Parathyroid adenoma (tissue), 2 donors: ENCODE results near the gene USP30.

Experiments
- H2AFZ ChIP-seq: fragments of 300-600 bp; sonication (generic); one replicate; pipeline ENCODE4 v1.7.0; 2017; ENCODE audit warnings: antibody characterized with exemption, mild to moderate bottlenecking
- H3K27ac ChIP-seq: fragments of 300-600 bp; sonication (generic); one replicate; pipeline ENCODE4 v1.7.0; 2017
- H3K27me3 ChIP-seq: fragments of 300-600 bp; sonication (generic); one replicate; pipeline ENCODE4 v1.7.0; 2017; ENCODE audit warnings: low read length; ENCODE audit not compliant: control insufficient read depth, insufficient read depth
- H3K36me3 ChIP-seq: fragments of 300-600 bp; sonication (generic); one replicate; pipeline ENCODE4 v1.7.0; 2017; ENCODE audit warnings: low read length; ENCODE audit not compliant: control insufficient read depth, insufficient read depth
- H3K4me1 ChIP-seq: fragments of 300-600 bp; sonication (generic); one replicate; pipeline ENCODE4 v1.7.0; 2017; ENCODE audit warnings: control low read depth
- H3K4me2 ChIP-seq: fragments of 300-600 bp; sonication (generic); one replicate; pipeline ENCODE4 v1.7.0; 2017; ENCODE audit warnings: low read length
- H3K4me3 ChIP-seq: fragments of 300-600 bp; sonication (generic); one replicate; pipeline ENCODE4 v1.7.0; 2017; ENCODE audit warnings: low read depth, low read length
- H3K79me2 ChIP-seq: fragments of 300-600 bp; sonication (generic); one replicate; pipeline ENCODE4 v1.7.0; 2017; ENCODE audit warnings: control low read depth
- H3K9ac ChIP-seq: fragments of 300-600 bp; sonication (generic); one replicate; pipeline ENCODE4 v1.7.0; 2017; ENCODE audit warnings: mild to moderate bottlenecking
- H3K9me3 ChIP-seq: fragments of 300-600 bp; sonication (generic); one replicate; pipeline ENCODE4 v1.7.0; 2017; ENCODE audit warnings: low read length; ENCODE audit not compliant: control insufficient read depth
- CTCF ChIP-seq: fragments of 300-600 bp; sonication (generic); IDR thresholded peaks from one replicate; pipeline ENCODE4 v1.7.0; 2017; ENCODE audit warnings: antibody characterized with exemption, mild to moderate bottlenecking
- donor health status: primary hyperparathyroidism.

Gene USP30

GRCh38 chr12:109098651-109099050 is 46.3 kb downstream of the USP30 start:
- H3K27ac ChIP-seq = peak overlapping the region; percentile 93
- peaks cover 27% of the 10 kb centered on the region for H3K79me2 ChIP-seq
- TF ChIP-seq CTCF = no peak
- no peaks in the 10 kb centered on the region for H3K9me3 ChIP-seq
- peaks cover 12% of the 10 kb centered on the region for H3K4me1 ChIP-seq
- peak overlapping the region; percentile 97 for H2AFZ ChIP-seq
- peak overlapping the region; percentile 89 for H3K4me3 ChIP-seq
- H3K36me3 ChIP-seq = no peaks in the 10 kb centered on the region
- H3K9ac ChIP-seq = peak overlapping the region; percentile 77
- H3K4me2 ChIP-seq = peak overlapping the region; percentile 97
- H3K27me3 ChIP-seq = no peaks in the 10 kb centered on the region

- no peak for TF ChIP-seq CTCF
- H3K36me3 ChIP-seq = no peaks in the 10 kb centered on the region
- no peak overlapping the region for H3K9ac ChIP-seq
- H3K27me3 ChIP-seq = no peaks in the 10 kb centered on the region
- H3K9me3 ChIP-seq = no peaks in the 10 kb centered on the region
- H3K27ac ChIP-seq = peak overlapping the region; percentile 93
- H3K79me2 ChIP-seq = peaks cover 30% of the 10 kb centered on the region
- H3K4me3 ChIP-seq = peak overlapping the region; percentile 89
- H2AFZ ChIP-seq = no peak overlapping the region
- H3K4me1 ChIP-seq = peaks cover 12% of the 10 kb centered on the region
- peak overlapping the region; percentile 97 for H3K4me2 ChIP-seq
These were observed 47.1 kb downstream of the USP30 start for GRCh38 chr12:109099431-109100020.

- Histone ChIP-seq H3K9me3 (no peaks in the 10 kb centered on the region), H3K36me3 (no peaks in the 10 kb centered on the region), H3K79me2 (peaks cover 30% of the 10 kb centered on the region), H3K4me3 (no peak overlapping the region), H3K4me1 (peaks cover 12% of the 10 kb centered on the region), H2AFZ (no peak overlapping the region), H3K4me2 (no peak overlapping the region), H3K27me3 (no peaks in the 10 kb centered on the region), H3K27ac (no peak overlapping the region), H3K9ac (no peak overlapping the region)
- no peak for TF ChIP-seq CTCF
These were observed 48.4 kb downstream of the USP30 start for GRCh38 chr12:109100741-109101140.

- H3K27ac ChIP-seq = no peak overlapping the region
- H2AFZ ChIP-seq = no peak overlapping the region
- H3K79me2 ChIP-seq = peaks cover 30% of the 10 kb centered on the region
- H3K27me3 ChIP-seq = no peaks in the 10 kb centered on the region
- no peak overlapping the region for H3K4me2 ChIP-seq
- no peak for TF ChIP-seq CTCF
- H3K4me1 ChIP-seq = peaks cover 10% of the 10 kb centered on the region
- no peaks in the 10 kb centered on the region for H3K9me3 ChIP-seq
- H3K9ac ChIP-seq = no peak overlapping the region
- no peak overlapping the region for H3K4me3 ChIP-seq
- H3K36me3 ChIP-seq = no peaks in the 10 kb centered on the region
These were observed 50.1 kb downstream of the USP30 start for GRCh38 chr12:109102491-109102890.

- H3K4me2 ChIP-seq = no peak overlapping the region
- H3K4me1 ChIP-seq = peaks cover 2% of the 10 kb centered on the region
- peaks cover 22% of the 10 kb centered on the region for H3K79me2 ChIP-seq
- no peak overlapping the region for H3K27ac ChIP-seq
- H3K9ac ChIP-seq = no peak overlapping the region
- H3K9me3 ChIP-seq = no peaks in the 10 kb centered on the region
- no peaks in the 10 kb centered on the region for H3K27me3 ChIP-seq
- H3K36me3 ChIP-seq = no peaks in the 10 kb centered on the region
- H2AFZ ChIP-seq = no peak overlapping the region
- TF ChIP-seq CTCF = no peak
- H3K4me3 ChIP-seq = no peak overlapping the region
These were observed 52.8 kb downstream of the USP30 start for GRCh38 chr12:109105176-109105575.
